Tibial nerve (tissue), 4 donors: Measurements from ENCODE around the gene PNRC1. TPM values are rescaled to one million over a fixed set of nuclear protein-coding genes. Genes with fewer than 3 reads are reported as not detected.

Source experiments
- DNase-seq, 2 donors: peaks; one replicate each; pipeline ENCODE4 v3.0.0-alpha.2; 2019; ENCODE audit warnings: low spot score in 2 of 2
- H3K27ac ChIP-seq, 4 donors: fragments of 200-600 bp; sonication (generic) in 3 of 4; one replicate each; pipeline ENCODE4 v1.5.1; 2017 to 2019; ENCODE audit warnings: mild to moderate bottlenecking in 1 of 4
- H3K27me3 ChIP-seq, 2 donors: fragments of 200-600 bp; sonication (generic) in 1 of 2; one replicate each; pipeline versions ENCODE4 v1.5.1 to v1.6.0; 2017 to 2019
- H3K36me3 ChIP-seq, 3 donors: fragments of 200-600 bp; sonication (generic); one replicate each; pipeline ENCODE4 v1.5.1; 2018 to 2019
- H3K4me1 ChIP-seq, 4 donors: fragments of 200-600 bp; sonication (generic) in 3 of 4; one replicate each; pipeline ENCODE4 v1.5.1; 2017 to 2019
- H3K4me3 ChIP-seq, 4 donors: fragments of 200-600 bp; sonication (generic) in 3 of 4; one replicate each; pipeline ENCODE4 v1.5.1; 2017 to 2019; ENCODE audit warnings: mild to moderate bottlenecking in 1 of 4, moderate library complexity in 1 of 4
- H3K9me3 ChIP-seq, 4 donors: fragments of 200-600 bp; sonication (generic) in 3 of 4; one replicate each; pipeline ENCODE4 v1.5.1; 2017 to 2019
- CTCF ChIP-seq, 5 experiments: fragments of 200-600 bp in 3 of 5; fragments of 450-650 bp in 2 of 5; sonication (generic) in 3 of 5; IDR thresholded peaks; one replicate each; pipeline ENCODE4 v1.5.1; 2016 to 2019; ENCODE audit warnings: antibody characterized with exemption in 5 of 5, mild to moderate bottlenecking in 3 of 5, moderate library complexity in 2 of 5
- EP300 ChIP-seq, 2 donors: sonication (generic); formaldehyde crosslinking; IDR thresholded peaks; one replicate each; pipeline ENCODE4 v1.6.1; 2017; ENCODE audit warnings: antibody characterized with exemption in 2 of 2, mild to moderate bottlenecking in 1 of 2
- POLR2A ChIP-seq, 2 donors: fragments of 450-650 bp; IDR thresholded peaks; one replicate each; pipeline ENCODE4 v1.6.1; 2017; ENCODE audit warnings: antibody characterized with exemption in 2 of 2, mild to moderate bottlenecking in 2 of 2, moderate library complexity in 2 of 2
- WGBS, 2 donors: methylation state at CpG; one replicate each; pipeline ENCODE4 v1.1.5; 2018; 5-methylcytosine and 5-hydroxymethylcytosine counted together
- total RNA-seq, 4 donors: library from RNA; depleted of rRNA; stranded (reverse); fragments of >200 nt; gene quantifications; one replicate each; pipeline ENCODE4 v1.1.0, GENCODE V29; 2016

The PNRC1 gene
- total RNA-seq, 4 donors from 2014 or later: 220 to 264 (median 247) TPM

- Histone ChIP-seq H3K9me3 (no peaks in the 10 kb centered on the region), H3K36me3 (no peaks in the 10 kb centered on the region), H3K4me1 (peaks cover 0 to 4% (median under 1%) of the 10 kb centered on the region in 4 donors), H3K27ac (no peak overlapping the region), H3K27me3 (no peaks in the 10 kb centered on the region), H3K4me3 (no peak overlapping the region)
- no peak for DNase-seq
- WGBS, 2 donors: 81 to 89% methylated on average over 4 of the region's 4 CpGs
- TF ChIP-seq CTCF (IDR thresholded peaks at IDR 0.05) (no peak), EP300 (IDR thresholded peaks at IDR 0.05) (no peak), POLR2A (IDR thresholded peaks at IDR 0.05) (no peak)
Measured at GRCh38 chr6:89045011-89045387, 35.6 kb upstream of the PNRC1 start.

- Histone ChIP-seq H3K4me3 (no peak overlapping the region), H3K9me3 (no peaks in the 10 kb centered on the region), H3K36me3 (no peaks in the 10 kb centered on the region), H3K4me1 (peaks cover 0 to 10% (median 4%) of the 10 kb centered on the region in 4 donors), H3K27ac (no peak overlapping the region), H3K27me3 (no peaks in the 10 kb centered on the region)
- DNase-seq: no peak
- WGBS, 2 donors: 89 to 92% methylated on average over 5 of the region's 5 CpGs
- no peak for TF ChIP-seq POLR2A (IDR thresholded peaks at IDR 0.05)
- TF ChIP-seq CTCF (IDR thresholded peaks at IDR 0.05): no peak
- TF ChIP-seq EP300 (IDR thresholded peaks at IDR 0.05): no peak
Measured at GRCh38 chr6:89045576-89045975, 35.0 kb upstream of the PNRC1 start.

GRCh38 chr6:89047473-89047872, 33.1 kb upstream of the PNRC1 start:
- TF ChIP-seq POLR2A (IDR thresholded peaks at IDR 0.05): no peak
- no peak for TF ChIP-seq CTCF (IDR thresholded peaks at IDR 0.05)
- TF ChIP-seq EP300 (IDR thresholded peaks at IDR 0.05): no peak
- peaks cover 0 to 11% (median 5%) of the 10 kb centered on the region in 4 donors for H3K4me1 ChIP-seq
- no peak for DNase-seq

GRCh38 chr6:89048288-89048923, 32.1 kb upstream of the PNRC1 start:
- no peak for TF ChIP-seq EP300 (IDR thresholded peaks at IDR 0.05)
- TF ChIP-seq POLR2A (IDR thresholded peaks at IDR 0.05): no peak
- no peak for TF ChIP-seq CTCF (IDR thresholded peaks at IDR 0.05)
- WGBS, 2 donors: 82 to 87% methylated on average over 3 of the region's 3 CpGs
- DNase-seq: no peak
- H3K27ac ChIP-seq: no peak overlapping the region
- no peaks in the 10 kb centered on the region for H3K36me3 ChIP-seq
- H3K4me3 ChIP-seq: no peak overlapping the region
- H3K4me1 ChIP-seq: peaks cover 0 to 11% (median 5%) of the 10 kb centered on the region in 4 donors
- no peaks in the 10 kb centered on the region for H3K27me3 ChIP-seq
- H3K9me3 ChIP-seq: no peaks in the 10 kb centered on the region

More at GRCh38 chr6:89047473-89047872, 33.1 kb upstream of the PNRC1 start:
- Histone ChIP-seq H3K27me3 (no peaks in the 10 kb centered on the region), H3K36me3 (no peaks in the 10 kb centered on the region), H3K9me3 (no peaks in the 10 kb centered on the region), H3K4me3 (no peak overlapping the region), H3K27ac (no peak overlapping the region)
- WGBS, 2 donors: 50 to 62% methylated on average over 4 of the region's 4 CpGs

GRCh38 chr6:89048985-89049384, 31.6 kb upstream of the PNRC1 start:
- Histone ChIP-seq H3K9me3 (no peaks in the 10 kb centered on the region), H3K27me3 (no peaks in the 10 kb centered on the region), H3K27ac (no peak overlapping the region), H3K4me3 (no peak overlapping the region), H3K4me1 (peaks cover 0 to 11% (median 5%) of the 10 kb centered on the region in 4 donors), H3K36me3 (no peaks in the 10 kb centered on the region)
- 69 to 88% methylated on average over 1 of the region's 1 CpG for WGBS, 2 donors
- peak in 1 of 2 donors; percentile 24 for DNase-seq
- TF ChIP-seq EP300 (IDR thresholded peaks at IDR 0.05) (no peak), POLR2A (IDR thresholded peaks at IDR 0.05) (no peak), CTCF (IDR thresholded peaks at IDR 0.05) (no peak)
